ENCODE measurements around the gene RFNG. TPM values are rescaled to one million over a fixed set of nuclear protein-coding genes. Genes with fewer than 3 reads are reported as not detected.

The RFNG gene
- total and polyA plus RNA-seq, 2 donors from 2014 or later, result 29.8 to 47.3 TPM

GRCh38 chr17:82083009-82083408 is 31.4 kb upstream of the RFNG start:
- no peak for TF ChIP-seq CTCF (IDR thresholded peaks at IDR 0.05; ENCODE audit: borderline replicate concordance, extremely low read depth, insufficient read depth)
- Histone ChIP-seq H3K9ac (ENCODE audit: low read length in 3 of 3) (no peak overlapping the region), H3K27ac (ENCODE audit: low read depth in 2 of 2, low read length in 2 of 2) (no peak overlapping the region), H3K36me3 (ENCODE audit: control insufficient read depth in 2 of 3, insufficient read depth in 3 of 3, low read length in 3 of 3) (peaks cover 0 to 11% (median 4%) of the 10 kb centered on the region in 3 donors), H3K27me3 (ENCODE audit: control insufficient read depth, insufficient read depth, low read length) (no peaks in the 10 kb centered on the region), H3K4me1 (ENCODE audit: control insufficient read depth in 2 of 3, insufficient read depth in 2 of 3, low read depth in 1 of 3, low read length in 3 of 3) (no peaks in the 10 kb centered on the region), H3K9me3 (ENCODE audit: control insufficient read depth in 2 of 3, insufficient read depth in 1 of 3, low read length in 3 of 3) (no peaks in the 10 kb centered on the region), H3K4me3 (ENCODE audit: low read length in 3 of 3) (no peak overlapping the region)
- DNase-seq (no peak), FAIRE-seq (no peak)
- intact Hi-C loops (cut with DNase I), result no loop called here

- no peaks in the 10 kb centered on the region for H3K27me3 ChIP-seq (ENCODE audit: control insufficient read depth, insufficient read depth, low read length)
- H3K4me1 ChIP-seq (ENCODE audit: control insufficient read depth in 2 of 3, insufficient read depth in 2 of 3, low read depth in 1 of 3, low read length in 3 of 3), result no peaks in the 10 kb centered on the region
- DNase-seq, result no peak
- no peak for TF ChIP-seq CTCF (IDR thresholded peaks at IDR 0.05; ENCODE audit: borderline replicate concordance, extremely low read depth, insufficient read depth)
- H3K4me3 ChIP-seq (ENCODE audit: low read length in 3 of 3), result no peak overlapping the region
- H3K27ac ChIP-seq (ENCODE audit: low read depth in 2 of 2, low read length in 2 of 2), result no peak overlapping the region
- intact Hi-C loops (cut with DNase I), result no loop called here
- H3K36me3 ChIP-seq (ENCODE audit: control insufficient read depth in 2 of 3, insufficient read depth in 3 of 3, low read length in 3 of 3), result peaks cover 0 to 11% (median 4%) of the 10 kb centered on the region in 3 donors
- no peaks in the 10 kb centered on the region for H3K9me3 ChIP-seq (ENCODE audit: control insufficient read depth in 2 of 3, insufficient read depth in 1 of 3, low read length in 3 of 3)
- no peak overlapping the region for H3K9ac ChIP-seq (ENCODE audit: low read length in 3 of 3)
- no peak for FAIRE-seq
Measured at GRCh38 chr17:82082456-82082855, 30.8 kb upstream of the RFNG start.

DNA sequence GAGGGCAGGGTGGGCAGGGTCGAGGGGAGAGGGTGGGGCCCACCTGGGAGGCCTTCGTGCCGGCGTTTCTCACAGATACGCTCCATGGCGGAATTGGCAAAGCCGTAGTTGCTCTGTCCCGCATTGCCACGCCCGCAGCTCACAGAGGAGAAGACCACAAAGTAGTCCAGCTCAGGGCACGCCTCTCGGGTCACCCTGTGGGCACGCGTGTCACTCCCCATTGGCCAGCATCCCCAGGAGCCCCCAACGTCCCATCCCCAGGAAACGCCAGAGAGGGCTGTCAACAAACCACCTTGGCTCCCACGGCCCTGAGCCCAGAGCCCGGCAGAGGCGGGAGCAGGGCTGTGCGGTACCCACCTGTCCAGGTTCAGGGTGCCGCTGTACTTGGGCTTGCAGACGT is 30.4 kb upstream of the RFNG start:
- intact Hi-C loops (cut with DNase I), result no loop called here
- peaks cover 0 to 11% (median 2%) of the 10 kb centered on the region in 3 donors for H3K36me3 ChIP-seq (ENCODE audit: control insufficient read depth in 2 of 3, insufficient read depth in 3 of 3, low read length in 3 of 3)
- no peaks in the 10 kb centered on the region for H3K9me3 ChIP-seq (ENCODE audit: control insufficient read depth in 2 of 3, insufficient read depth in 1 of 3, low read length in 3 of 3)
- no peak overlapping the region for H3K27ac ChIP-seq (ENCODE audit: low read depth in 2 of 2, low read length in 2 of 2)
- no peak for DNase-seq
- no peaks in the 10 kb centered on the region for H3K4me1 ChIP-seq (ENCODE audit: control insufficient read depth in 2 of 3, insufficient read depth in 2 of 3, low read depth in 1 of 3, low read length in 3 of 3)
- H3K9ac ChIP-seq (ENCODE audit: low read length in 3 of 3), result no peak overlapping the region
- FAIRE-seq, result no peak
- no peak for TF ChIP-seq CTCF (IDR thresholded peaks at IDR 0.05; ENCODE audit: borderline replicate concordance, extremely low read depth, insufficient read depth)
- H3K27me3 ChIP-seq (ENCODE audit: control insufficient read depth, insufficient read depth, low read length), result no peaks in the 10 kb centered on the region
- no peak overlapping the region for H3K4me3 ChIP-seq (ENCODE audit: low read length in 3 of 3)

DNA sequence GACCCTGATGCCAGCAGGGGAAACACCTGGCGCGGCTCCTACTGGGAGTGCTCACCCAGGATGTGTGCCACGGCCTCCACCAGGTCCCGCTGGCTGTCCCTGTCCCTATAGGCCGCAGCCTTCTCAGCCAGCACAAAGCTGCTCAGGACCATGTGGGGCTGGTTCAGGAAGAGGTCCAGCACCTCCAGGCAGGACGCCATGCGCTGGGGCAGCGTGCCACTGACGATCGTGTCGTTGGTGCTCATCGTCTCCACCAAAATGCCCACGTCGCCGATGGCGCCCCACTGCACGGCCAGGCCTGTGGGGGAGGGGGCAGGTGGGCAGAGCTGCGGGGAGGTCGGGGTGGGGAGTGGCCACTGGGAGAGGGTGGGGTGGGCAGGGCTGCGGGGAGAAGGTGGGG is 29.9 kb upstream of the RFNG start:
- Histone ChIP-seq H3K4me1 (ENCODE audit: control insufficient read depth in 2 of 3, insufficient read depth in 2 of 3, low read depth in 1 of 3, low read length in 3 of 3) (no peaks in the 10 kb centered on the region), H3K9ac (ENCODE audit: low read length in 3 of 3) (no peak overlapping the region), H3K4me3 (ENCODE audit: low read length in 3 of 3) (no peak overlapping the region), H3K36me3 (ENCODE audit: control insufficient read depth in 2 of 3, insufficient read depth in 3 of 3, low read length in 3 of 3) (peaks cover 0 to 11% (median 2%) of the 10 kb centered on the region in 3 donors), H3K9me3 (ENCODE audit: control insufficient read depth in 2 of 3, insufficient read depth in 1 of 3, low read length in 3 of 3) (no peaks in the 10 kb centered on the region), H3K27ac (ENCODE audit: low read depth in 2 of 2, low read length in 2 of 2) (no peak overlapping the region), H3K27me3 (ENCODE audit: control insufficient read depth, insufficient read depth, low read length) (no peaks in the 10 kb centered on the region)
- TF ChIP-seq CTCF (IDR thresholded peaks at IDR 0.05; ENCODE audit: borderline replicate concordance, extremely low read depth, insufficient read depth), result no peak
- FAIRE-seq (no peak), DNase-seq (no peak)
- intact Hi-C loops (cut with DNase I), result no loop called here
